ENCODE results near the gene MYRF. TPM values are rescaled to one million over a fixed set of nuclear protein-coding genes. Genes with fewer than 3 reads are reported as not detected.

Gene MYRF
- polyA plus RNA-seq, 1 experiment = 2.7 TPM

DNA sequence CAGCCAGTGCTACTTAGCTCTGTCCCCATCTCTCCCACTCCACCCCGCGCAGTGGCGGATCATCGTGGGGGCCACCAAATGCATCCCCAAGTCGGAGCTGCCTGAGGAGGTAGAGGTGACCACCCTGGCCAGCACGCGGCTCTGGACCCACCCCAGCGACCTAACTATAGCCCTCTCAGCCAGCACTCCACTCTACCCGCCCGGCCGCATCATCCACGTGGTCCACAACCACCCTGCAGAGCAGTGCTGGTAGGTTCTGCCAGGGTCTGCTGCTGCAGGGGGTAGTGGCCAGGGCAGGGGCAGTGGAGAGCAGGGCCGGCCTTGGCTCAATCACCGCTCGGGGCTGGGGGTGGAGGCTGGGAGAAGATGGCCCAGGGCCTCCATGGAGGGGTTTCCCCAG, 13.0 kb upstream of the MYRF start:
- no peak overlapping the region for H3K27ac ChIP-seq (ENCODE audit: low read depth, low read length)
- H3K4me3 ChIP-seq (ENCODE audit: low read depth, low read length) = no peak overlapping the region
- no peak for DNase-seq (ENCODE audit: low read depth, low spot score)
- TF ChIP-seq CTCF (IDR thresholded peaks at IDR 0.05; ENCODE audit: low read depth, low read length) = no peak
- ChIA-PET CTCF (no interaction called here), POLR2A (no interaction called here)
- no peaks in the 10 kb centered on the region for H3K27me3 ChIP-seq (ENCODE audit: control insufficient read depth, insufficient read depth, low read length)
- H3K9me3 ChIP-seq (ENCODE audit: control insufficient read depth, insufficient read depth, low read length) = no peaks in the 10 kb centered on the region; the same call in 1 of the 2 replicates

- no peaks in the 10 kb centered on the region for H3K27me3 ChIP-seq (ENCODE audit: control insufficient read depth, insufficient read depth, low read length)
- no peak overlapping the region for H3K27ac ChIP-seq (ENCODE audit: low read depth, low read length)
- TF ChIP-seq CTCF (IDR thresholded peaks at IDR 0.05; ENCODE audit: low read depth, low read length) = no peak
- no peak overlapping the region for H3K4me3 ChIP-seq (ENCODE audit: low read depth, low read length)
- POLR2A ChIA-PET = no interaction called here
- no peaks in the 10 kb centered on the region; the same call in 1 of the 2 replicates for H3K9me3 ChIP-seq (ENCODE audit: control insufficient read depth, insufficient read depth, low read length)
- no peak for DNase-seq (ENCODE audit: low read depth, low spot score)
- CTCF ChIA-PET = no interaction called here
Measured at GRCh38 chr11:61739966-61740365, 12.5 kb upstream of the MYRF start.

DNA sequence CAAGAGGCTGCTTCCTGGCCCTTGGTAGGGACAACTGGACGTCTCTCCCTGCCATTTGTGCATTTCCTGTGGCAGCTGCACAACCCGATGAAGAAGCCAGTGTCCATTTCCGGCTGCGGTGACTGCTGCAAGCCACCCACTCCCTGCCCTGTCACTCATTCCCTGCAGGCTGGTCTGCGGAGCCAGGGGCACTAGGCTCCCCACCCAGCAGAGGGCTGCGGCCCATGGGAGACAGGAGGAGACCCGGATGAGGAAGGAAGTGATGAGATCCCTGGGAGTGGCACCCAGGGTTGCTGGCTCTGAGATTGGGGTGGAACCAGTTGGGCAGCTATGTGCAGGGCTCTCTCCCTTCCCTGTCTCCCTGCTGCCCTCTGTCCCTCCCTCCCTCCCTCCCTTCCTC, 10.0 kb upstream of the MYRF start:
- Histone ChIP-seq H3K27me3 (ENCODE audit: control insufficient read depth, insufficient read depth, low read length) (no peaks in the 10 kb centered on the region), H3K4me3 (ENCODE audit: low read depth, low read length) (no peak overlapping the region), H3K9me3 (ENCODE audit: control insufficient read depth, insufficient read depth, low read length) (no peaks in the 10 kb centered on the region; the same call in 1 of the 2 replicates), H3K27ac (ENCODE audit: low read depth, low read length) (no peak overlapping the region)
- no peak for TF ChIP-seq CTCF (IDR thresholded peaks at IDR 0.05; ENCODE audit: low read depth, low read length)
- ChIA-PET CTCF (interaction anchor here (1.2 kb wide), 1 partner anchor 9 kb away, joined by 3 read pairs; no protein-coding TSS in a partner anchor), POLR2A (no interaction called here)
- DNase-seq (ENCODE audit: low read depth, low spot score) = no peak

DNA sequence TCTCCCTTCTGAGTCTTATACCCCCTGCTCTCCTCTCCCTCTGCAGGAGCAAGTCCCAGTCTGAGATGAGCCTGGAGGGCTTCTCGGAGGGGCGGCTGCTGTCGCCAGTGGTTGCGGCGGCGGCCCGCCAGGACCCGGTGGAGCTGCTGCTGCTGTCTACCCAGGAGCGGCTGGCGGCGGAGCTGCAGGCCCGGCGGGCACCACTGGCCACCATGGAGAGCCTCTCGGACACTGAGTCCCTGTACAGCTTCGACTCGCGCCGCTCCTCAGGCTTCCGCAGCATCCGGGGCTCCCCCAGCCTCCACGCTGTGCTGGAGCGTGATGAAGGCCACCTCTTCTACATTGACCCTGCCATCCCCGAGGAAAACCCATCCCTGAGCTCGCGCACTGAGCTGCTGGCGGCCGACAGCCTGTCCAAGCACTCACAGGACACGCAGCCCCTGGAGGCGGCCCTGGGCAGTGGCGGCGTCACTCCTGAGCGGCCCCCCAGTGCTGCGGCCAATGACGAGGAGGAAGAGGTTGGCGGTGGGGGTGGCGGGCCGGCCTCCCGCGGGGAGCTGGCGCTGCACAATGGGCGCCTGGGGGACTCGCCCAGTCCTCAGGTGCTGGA, 8.8 kb upstream of the MYRF start:
- no peak for DNase-seq (ENCODE audit: low read depth, low spot score)
- H3K4me3 ChIP-seq (ENCODE audit: low read depth, low read length) = no peak overlapping the region
- POLR2A ChIA-PET = no interaction called here
- no peaks in the 10 kb centered on the region for H3K27me3 ChIP-seq (ENCODE audit: control insufficient read depth, insufficient read depth, low read length)
- H3K9me3 ChIP-seq (ENCODE audit: control insufficient read depth, insufficient read depth, low read length) = no peaks in the 10 kb centered on the region; the same call in 1 of the 2 replicates
- TF ChIP-seq CTCF (IDR thresholded peaks at IDR 0.05; ENCODE audit: low read depth, low read length) = no peak
- CTCF ChIA-PET = interaction anchor here (6.9 kb wide), 1 partner anchor 10 kb away, joined by 54 read pairs; no protein-coding TSS in a partner anchor
- no peak overlapping the region for H3K27ac ChIP-seq (ENCODE audit: low read depth, low read length)

- no peak for DNase-seq (ENCODE audit: low read depth, low spot score)
- H3K4me3 ChIP-seq (ENCODE audit: low read depth, low read length) = no peak overlapping the region
- ChIA-PET POLR2A (no interaction called here), CTCF (interaction anchor here (6.9 kb wide), 1 partner anchor 11 kb away, joined by 54 read pairs; no protein-coding TSS in a partner anchor)
- no peaks in the 10 kb centered on the region for H3K27me3 ChIP-seq (ENCODE audit: control insufficient read depth, insufficient read depth, low read length)
- TF ChIP-seq CTCF (IDR thresholded peaks at IDR 0.05; ENCODE audit: low read depth, low read length) = no peak
- no peaks in the 10 kb centered on the region; the same call in 1 of the 2 replicates for H3K9me3 ChIP-seq (ENCODE audit: control insufficient read depth, insufficient read depth, low read length)
- no peak overlapping the region for H3K27ac ChIP-seq (ENCODE audit: low read depth, low read length)
Measured at GRCh38 chr11:61744181-61744580, 8.3 kb upstream of the MYRF start.

Data from AG04450 (cell line).